Thyroid gland (tissue), 4 donors: ENCODE measurements around the gene SCAPER. TPM values are rescaled to one million over a fixed set of nuclear protein-coding genes. Genes with fewer than 3 reads are reported as not detected.
"Not testable (repeated sequence)": the region's sequence is repeated elsewhere in the genome, so short reads cannot be mapped to it uniquely, and the experiment has no call there.

Source experiments
- DNase-seq, 2 donors: peaks; one replicate each; pipeline ENCODE4 v3.0.0-alpha.2; 2019
- H3K27ac ChIP-seq, 3 donors: fragments of 200-600 bp; sonication (generic); 1 replicate in 2 of 3; 2 replicates in 1 of 3; pipeline ENCODE4 v1.5.1; 2016 to 2019; ENCODE audit warnings: mild to moderate bottlenecking in 1 of 3, moderate library complexity in 1 of 3
- H3K27me3 ChIP-seq: fragments of 200-600 bp; sonication (generic); one replicate; pipeline ENCODE4 v1.5.1; 2019
- H3K36me3 ChIP-seq, 2 donors: fragments of 200-600 bp; sonication (generic); one replicate each; pipeline ENCODE4 v1.5.1; 2016 to 2019
- H3K4me1 ChIP-seq, 2 donors: fragments of 200-600 bp; sonication (generic); one replicate each; pipeline ENCODE4 v1.5.1; 2017 to 2019
- H3K4me3 ChIP-seq, 3 donors: fragments of 200-600 bp; sonication (generic); replicated peaks in 1 of 3; 1 replicate in 2 of 3; 2 replicates in 1 of 3; pipeline ENCODE4 v1.5.1; 2016; ENCODE audit warnings: mild to moderate bottlenecking in 1 of 3
- H3K9me3 ChIP-seq: fragments of 200-600 bp; sonication (generic); one replicate; pipeline ENCODE4 v1.5.1; 2017
- POLR2A ChIP-seq, 2 donors: fragments of 450-650 bp; IDR thresholded peaks; one replicate each; pipeline ENCODE4 v1.6.1; 2017; ENCODE audit warnings: antibody characterized with exemption in 2 of 2, mild to moderate bottlenecking in 2 of 2, moderate library complexity in 1 of 2
- WGBS, 2 donors: methylation state at CpG; one replicate each; pipeline ENCODE4 v1.1.5; 2017; 5-methylcytosine and 5-hydroxymethylcytosine counted together
- intact Hi-C: fragments of 100-400 bp; cut with DNase I; formaldehyde crosslinking; loops from one replicate; pipeline ENCODE4 v1.15.1; 2023
- total RNA-seq, 4 donors: library from RNA; depleted of rRNA; stranded (reverse); fragments of >200 nt; gene quantifications; one replicate each; pipeline ENCODE4 v1.2.3, GENCODE V29; 2016
- TF ChIP-seq, protein P1 (sequence below), 6 experiments: fragments of 200-600 bp in 3 of 6; fragments of 450-650 bp in 3 of 6; sonication (generic) in 3 of 6; IDR thresholded peaks; one replicate each; pipeline ENCODE4 v1.5.1; 2016 to 2019; ENCODE audit warnings: antibody characterized with exemption in 6 of 6, mild to moderate bottlenecking in 2 of 6, inconsistent platforms in 1 of 6, moderate library complexity in 1 of 6

The SCAPER gene
- total RNA-seq, 4 donors from 2014 or later, result 45.2 to 90.8 (median 63.6) TPM

DNA sequence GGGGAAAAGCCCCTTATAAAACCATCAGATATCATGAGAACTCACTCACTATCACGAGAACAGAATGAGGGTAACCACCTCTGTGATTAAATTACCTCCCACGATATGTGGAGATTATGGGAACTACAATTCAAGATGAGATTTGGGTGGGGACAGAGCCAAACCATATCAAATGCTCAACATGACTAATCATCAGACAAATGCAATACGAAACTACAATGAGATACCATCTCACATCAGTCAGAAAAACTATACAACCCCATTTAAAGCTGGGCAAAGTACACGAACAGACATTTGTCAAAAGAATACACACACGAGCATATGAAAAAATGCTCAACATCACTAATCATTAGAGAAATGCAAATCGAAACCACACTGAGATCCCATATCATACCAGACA lies 67.7 kb downstream of the SCAPER start:
- intact Hi-C loops, result no loop called here
- Histone ChIP-seq H3K27me3 (no peaks in the 10 kb centered on the region), H3K4me3 (no peak overlapping the region), H3K27ac (no peak overlapping the region), H3K4me1 (no peaks in the 10 kb centered on the region), H3K36me3 (no peaks in the 10 kb centered on the region), H3K9me3 (no peaks in the 10 kb centered on the region)
- TF ChIP-seq POLR2A (IDR thresholded peaks at IDR 0.05), result no peak
- TF ChIP-seq, protein P1, sequence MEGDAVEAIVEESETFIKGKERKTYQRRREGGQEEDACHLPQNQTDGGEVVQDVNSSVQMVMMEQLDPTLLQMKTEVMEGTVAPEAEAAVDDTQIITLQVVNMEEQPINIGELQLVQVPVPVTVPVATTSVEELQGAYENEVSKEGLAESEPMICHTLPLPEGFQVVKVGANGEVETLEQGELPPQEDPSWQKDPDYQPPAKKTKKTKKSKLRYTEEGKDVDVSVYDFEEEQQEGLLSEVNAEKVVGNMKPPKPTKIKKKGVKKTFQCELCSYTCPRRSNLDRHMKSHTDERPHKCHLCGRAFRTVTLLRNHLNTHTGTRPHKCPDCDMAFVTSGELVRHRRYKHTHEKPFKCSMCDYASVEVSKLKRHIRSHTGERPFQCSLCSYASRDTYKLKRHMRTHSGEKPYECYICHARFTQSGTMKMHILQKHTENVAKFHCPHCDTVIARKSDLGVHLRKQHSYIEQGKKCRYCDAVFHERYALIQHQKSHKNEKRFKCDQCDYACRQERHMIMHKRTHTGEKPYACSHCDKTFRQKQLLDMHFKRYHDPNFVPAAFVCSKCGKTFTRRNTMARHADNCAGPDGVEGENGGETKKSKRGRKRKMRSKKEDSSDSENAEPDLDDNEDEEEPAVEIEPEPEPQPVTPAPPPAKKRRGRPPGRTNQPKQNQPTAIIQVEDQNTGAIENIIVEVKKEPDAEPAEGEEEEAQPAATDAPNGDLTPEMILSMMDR (IDR thresholded peaks at IDR 0.05), result no peak
- whole genome bisulfite sequencing, 2 donors, result 93 to 94% methylated on average over 6 of the region's 6 CpGs
- DNase-seq, result no peak

DNA sequence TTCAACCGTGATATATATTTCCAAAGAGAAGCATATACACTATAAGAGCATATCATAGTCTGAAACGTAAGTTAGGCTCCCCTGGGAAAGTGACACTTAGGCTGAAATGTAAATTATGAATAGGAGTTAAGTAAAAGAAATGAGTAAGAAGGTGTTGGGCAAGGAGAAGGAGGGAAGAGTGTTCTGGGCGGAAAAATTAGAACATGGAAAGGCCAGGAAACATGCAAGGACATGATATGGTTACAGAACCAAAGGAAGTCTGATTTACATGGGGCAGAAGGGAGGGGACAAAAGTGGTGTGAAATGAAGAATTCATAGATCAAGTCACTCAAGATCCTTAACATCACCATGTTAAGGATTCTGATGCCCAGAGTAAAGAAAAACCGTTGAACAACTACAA lies 75.2 kb downstream of the SCAPER start:
- Histone ChIP-seq H3K27ac (no peak overlapping the region), H3K4me3 (no peak overlapping the region), H3K27me3 (no peaks in the 10 kb centered on the region), H3K36me3 (no peaks in the 10 kb centered on the region), H3K4me1 (no peaks in the 10 kb centered on the region), H3K9me3 (no peaks in the 10 kb centered on the region)
- TF ChIP-seq, protein P1 (IDR thresholded peaks at IDR 0.05), result no peak
- no peak for TF ChIP-seq POLR2A (IDR thresholded peaks at IDR 0.05)
- intact Hi-C loops, result no loop called here
- no peak for DNase-seq
- 93 to 99% methylated on average over 4 of the region's 4 CpGs for WGBS, 2 donors

DNA sequence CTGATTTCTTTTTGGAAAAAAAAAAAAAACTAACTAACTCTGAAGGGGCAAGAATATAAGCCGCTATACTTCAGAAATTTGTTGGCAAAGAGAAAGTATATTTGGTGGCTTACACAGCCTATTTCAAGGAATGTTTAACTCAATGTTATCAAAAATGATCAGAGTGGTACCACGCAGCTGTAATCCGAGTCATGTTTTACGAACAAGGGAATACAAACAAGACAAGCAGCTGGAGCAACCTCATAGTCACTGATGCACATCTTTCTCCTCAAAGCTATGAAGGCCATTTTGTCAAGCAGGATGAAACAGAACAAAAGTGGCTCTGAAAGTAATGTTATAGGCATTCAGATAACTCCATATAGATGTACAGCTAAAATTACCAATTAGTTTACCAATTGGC lies 81.2 kb downstream of the SCAPER start:
- Histone ChIP-seq H3K27me3 (no peaks in the 10 kb centered on the region), H3K4me1 (no peaks in the 10 kb centered on the region), H3K27ac (no peak overlapping the region), H3K36me3 (no peaks in the 10 kb centered on the region), H3K9me3 (no peaks in the 10 kb centered on the region), H3K4me3 (no peak overlapping the region)
- 56 to 83% methylated on average over 4 of the region's 4 CpGs for WGBS, 2 donors
- no peak for TF ChIP-seq POLR2A (IDR thresholded peaks at IDR 0.05)
- TF ChIP-seq, protein P1 (IDR thresholded peaks at IDR 0.05), result no peak
- DNase-seq, result no peak
- intact Hi-C loops, result no loop called here

DNA sequence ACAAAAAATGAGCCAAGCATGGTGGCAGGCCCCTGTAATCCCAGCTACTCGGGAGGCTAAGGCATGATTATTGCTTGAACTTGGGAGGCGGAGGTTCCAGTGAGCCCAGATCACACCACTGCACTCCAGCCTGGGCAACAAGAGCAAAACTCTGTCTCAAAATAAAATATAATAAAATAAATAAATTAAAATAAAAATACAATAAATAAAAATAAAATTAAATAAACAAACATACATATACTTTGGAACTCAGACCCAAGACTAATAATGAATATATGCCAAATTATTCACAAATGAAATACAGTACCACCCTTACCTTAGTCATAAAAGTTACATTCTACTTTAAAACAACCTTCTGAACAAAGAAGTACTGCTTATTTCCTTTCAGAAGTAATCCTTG lies 81.8 kb downstream of the SCAPER start:
- intact Hi-C loops, result no loop called here
- no peaks in the 10 kb centered on the region for H3K27me3 ChIP-seq
- no peak overlapping the region for H3K4me3 ChIP-seq
- TF ChIP-seq, protein P1 (IDR thresholded peaks at IDR 0.05), result no peak
- no peak for TF ChIP-seq POLR2A (IDR thresholded peaks at IDR 0.05)
- H3K36me3 ChIP-seq, result no peaks in the 10 kb centered on the region
- H3K4me1 ChIP-seq, result no peaks in the 10 kb centered on the region
- H3K9me3 ChIP-seq, result no peaks in the 10 kb centered on the region
- no peak overlapping the region for H3K27ac ChIP-seq
- DNase-seq, result no peak
- 97 to 100% methylated on average over 2 of the region's 2 CpGs for WGBS, 2 donors

DNA sequence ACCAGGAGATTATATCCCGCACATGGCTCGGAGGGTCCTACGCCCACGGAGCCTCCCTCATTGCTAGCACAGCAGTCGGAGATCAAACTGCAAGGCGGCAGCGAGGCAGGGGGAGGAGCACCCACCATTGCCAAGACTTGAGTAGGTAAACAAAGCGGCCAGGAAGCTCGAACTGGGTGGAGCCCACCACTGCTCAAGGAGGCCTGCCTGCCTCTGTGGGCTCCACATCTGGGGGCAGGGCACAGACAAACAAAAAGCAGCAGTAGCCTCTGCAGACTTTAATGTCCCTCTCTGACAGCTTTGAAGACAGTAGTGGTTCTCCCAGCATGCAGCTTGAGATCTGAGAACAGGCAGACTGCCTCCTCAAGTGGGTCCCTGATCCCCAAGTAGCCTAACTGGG lies 86.2 kb downstream of the SCAPER start:
- H3K36me3 ChIP-seq, H3K27me3 ChIP-seq, H3K4me1 ChIP-seq, H3K4me3 ChIP-seq, intact Hi-C loops, H3K9me3 ChIP-seq, DNase-seq, H3K27ac ChIP-seq: not testable (repeated sequence)
- WGBS, 2 donors, result 94 to 100% methylated on average over 5 to 9 of the region's 9 CpGs

DNA sequence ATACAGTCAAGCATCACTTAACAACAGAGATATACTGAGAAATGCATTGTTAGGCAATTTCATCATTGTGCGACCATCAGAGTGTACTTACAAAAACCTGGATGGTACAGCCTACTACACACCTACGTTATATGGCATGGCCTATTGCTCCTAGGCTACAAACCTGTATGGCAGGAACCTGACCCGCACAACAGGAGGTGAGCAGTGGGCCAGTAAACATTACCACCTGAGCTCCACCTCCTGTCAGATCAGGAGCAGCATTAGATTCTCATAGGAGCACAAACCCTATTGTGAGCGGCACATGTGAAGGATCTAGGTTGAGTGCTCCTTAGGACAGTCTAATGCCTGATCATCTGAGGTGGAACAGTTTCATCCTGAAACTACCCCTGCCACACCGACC lies 89.7 kb downstream of the SCAPER start:
- WGBS, 2 donors, result 97 to 100% methylated on average over 5 of the region's 5 CpGs
- no peak for TF ChIP-seq POLR2A (IDR thresholded peaks at IDR 0.05)
- TF ChIP-seq, protein P1 (IDR thresholded peaks at IDR 0.05), result no peak
- H3K27me3 ChIP-seq, result no peaks in the 10 kb centered on the region
- H3K4me1 ChIP-seq, result no peaks in the 10 kb centered on the region
- DNase-seq, result no peak
- no peaks in the 10 kb centered on the region for H3K36me3 ChIP-seq
- no peaks in the 10 kb centered on the region for H3K9me3 ChIP-seq
- H3K27ac ChIP-seq, result no peak overlapping the region
- no peak overlapping the region for H3K4me3 ChIP-seq
- intact Hi-C loops, result no loop called here
